H54 (cell line): Measurements from ENCODE around the gene FGF14.

Source experiments
- DNase-seq: peaks from one replicate; pipeline ENCODE4 v3.0.0; 2011; ENCODE audit warnings: low spot score, mixed read lengths; ENCODE audit not compliant: insufficient read length
- FAIRE-seq: peaks from 3 replicates; lab custom pipeline; 2011; peaks lifted over from hg19 to GRCh38; lab: Jason Lieb, UNC
- POLR2A ChIP-seq: IDR thresholded peaks from 2 replicates; pipeline ENCODE4 v1.6.1; 2011; ENCODE audit warnings: low read depth, mild to moderate bottlenecking, low read length

Gene FGF14

GRCh38 chr13:101751488-101751887 lies 650.4 kb downstream of the FGF14 start:
- TF ChIP-seq POLR2A: no peak
- DNase-seq (peak; percentile 26), FAIRE-seq (peak; percentile 100)

GRCh38 chr13:101749584-101749983 lies 652.3 kb downstream of the FGF14 start:
- FAIRE-seq (peak; percentile 77), DNase-seq (no peak)
- TF ChIP-seq POLR2A: no peak

GRCh38 chr13:101747039-101747438 lies 654.8 kb downstream of the FGF14 start:
- TF ChIP-seq POLR2A: no peak
- FAIRE-seq: peak; percentile 71

GRCh38 chr13:101746513-101746912 lies 655.3 kb downstream of the FGF14 start:
- DNase-seq (no peak), FAIRE-seq (peak; percentile 64)
- TF ChIP-seq POLR2A: no peak

More at GRCh38 chr13:101747039-101747438, 654.8 kb downstream of the FGF14 start:
- no peak for DNase-seq

GRCh38 chr13:101739382-101740178 lies 662.3 kb downstream of the FGF14 start:
- DNase-seq (no peak), FAIRE-seq (peak; percentile 57)
- no peak for TF ChIP-seq POLR2A

GRCh38 chr13:101738336-101738735 lies 663.5 kb downstream of the FGF14 start:
- DNase-seq (no peak), FAIRE-seq (peak; percentile 82)
- TF ChIP-seq POLR2A: no peak

- TF ChIP-seq POLR2A: no peak
- FAIRE-seq (peak; percentile 58), DNase-seq (no peak)
These were observed 665.3 kb downstream of the FGF14 start for GRCh38 chr13:101736566-101736965.

- peak; percentile 15 for DNase-seq
- TF ChIP-seq POLR2A: no peak
- peak; percentile 99 for FAIRE-seq
These were observed 671.3 kb downstream of the FGF14 start for GRCh38 chr13:101730420-101731000.

GRCh38 chr13:101728615-101729014 lies 673.2 kb downstream of the FGF14 start:
- no peak for TF ChIP-seq POLR2A
- no peak for DNase-seq
- peak; percentile 90 for FAIRE-seq

- no peak for TF ChIP-seq POLR2A
- DNase-seq: no peak
- FAIRE-seq: no peak
These were observed 673.8 kb downstream of the FGF14 start for GRCh38 chr13:101728021-101728420.

- FAIRE-seq (no peak), DNase-seq (no peak)
- TF ChIP-seq POLR2A: no peak
These were observed 674.7 kb downstream of the FGF14 start for GRCh38 chr13:101727118-101727517.

GRCh38 chr13:101726681-101727080 lies 675.2 kb downstream of the FGF14 start:
- DNase-seq (no peak), FAIRE-seq (peak; percentile 91)
- TF ChIP-seq POLR2A: no peak

GRCh38 chr13:101718496-101718895 lies 683.4 kb downstream of the FGF14 start:
- FAIRE-seq (peak; percentile 88), DNase-seq (no peak)
- no peak for TF ChIP-seq POLR2A

- TF ChIP-seq POLR2A: no peak
- peak; percentile 15 for FAIRE-seq
These were observed 684.5 kb downstream of the FGF14 start for GRCh38 chr13:101717353-101717752.

More at GRCh38 chr13:101717353-101717752, 684.5 kb downstream of the FGF14 start:
- DNase-seq: no peak
